ENCODE results near the gene LAMC3.

GRCh38 chr9:131036071-131036470, 27.1 kb downstream of the LAMC3 start:
- TF ChIP-seq PKNOX1 (IDR thresholded peaks at IDR 0.05) (no peak), SP1 (IDR thresholded peaks at IDR 0.05) (no peak), L3MBTL2 (conservative IDR thresholded peaks at IDR 0.05) (no peak), FOXA1 (IDR thresholded peaks at IDR 0.05) (no peak), BHLHE40 (IDR thresholded peaks at IDR 0.05; ENCODE audit: borderline replicate concordance) (no peak)

All from HEK293T (cell line).